LNCAP (cell line): ENCODE results near the gene RAB26.

ENCODE experiments used
- TF ChIP-seq, protein P1 (sequence below): fragments of 450-650 bp; IDR thresholded peaks from 2 replicates; pipeline ENCODE4 v1.5.1; 2017; ENCODE audit warnings: mild to moderate bottlenecking

Gene RAB26

GRCh38 chr16:2151188-2152091 is 3.0 kb downstream of the RAB26 start:
- TF ChIP-seq, protein P1, sequence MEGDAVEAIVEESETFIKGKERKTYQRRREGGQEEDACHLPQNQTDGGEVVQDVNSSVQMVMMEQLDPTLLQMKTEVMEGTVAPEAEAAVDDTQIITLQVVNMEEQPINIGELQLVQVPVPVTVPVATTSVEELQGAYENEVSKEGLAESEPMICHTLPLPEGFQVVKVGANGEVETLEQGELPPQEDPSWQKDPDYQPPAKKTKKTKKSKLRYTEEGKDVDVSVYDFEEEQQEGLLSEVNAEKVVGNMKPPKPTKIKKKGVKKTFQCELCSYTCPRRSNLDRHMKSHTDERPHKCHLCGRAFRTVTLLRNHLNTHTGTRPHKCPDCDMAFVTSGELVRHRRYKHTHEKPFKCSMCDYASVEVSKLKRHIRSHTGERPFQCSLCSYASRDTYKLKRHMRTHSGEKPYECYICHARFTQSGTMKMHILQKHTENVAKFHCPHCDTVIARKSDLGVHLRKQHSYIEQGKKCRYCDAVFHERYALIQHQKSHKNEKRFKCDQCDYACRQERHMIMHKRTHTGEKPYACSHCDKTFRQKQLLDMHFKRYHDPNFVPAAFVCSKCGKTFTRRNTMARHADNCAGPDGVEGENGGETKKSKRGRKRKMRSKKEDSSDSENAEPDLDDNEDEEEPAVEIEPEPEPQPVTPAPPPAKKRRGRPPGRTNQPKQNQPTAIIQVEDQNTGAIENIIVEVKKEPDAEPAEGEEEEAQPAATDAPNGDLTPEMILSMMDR = no peak

- TF ChIP-seq, protein P1 = peak; percentile 22; the same call in 1 of the 2 replicates
These were observed 4.5 kb downstream of the RAB26 start for GRCh38 chr16:2152695-2153506.

- TF ChIP-seq, protein P1 = no peak
These were observed 6.2 kb downstream of the RAB26 start for GRCh38 chr16:2154533-2155090.

DNA sequence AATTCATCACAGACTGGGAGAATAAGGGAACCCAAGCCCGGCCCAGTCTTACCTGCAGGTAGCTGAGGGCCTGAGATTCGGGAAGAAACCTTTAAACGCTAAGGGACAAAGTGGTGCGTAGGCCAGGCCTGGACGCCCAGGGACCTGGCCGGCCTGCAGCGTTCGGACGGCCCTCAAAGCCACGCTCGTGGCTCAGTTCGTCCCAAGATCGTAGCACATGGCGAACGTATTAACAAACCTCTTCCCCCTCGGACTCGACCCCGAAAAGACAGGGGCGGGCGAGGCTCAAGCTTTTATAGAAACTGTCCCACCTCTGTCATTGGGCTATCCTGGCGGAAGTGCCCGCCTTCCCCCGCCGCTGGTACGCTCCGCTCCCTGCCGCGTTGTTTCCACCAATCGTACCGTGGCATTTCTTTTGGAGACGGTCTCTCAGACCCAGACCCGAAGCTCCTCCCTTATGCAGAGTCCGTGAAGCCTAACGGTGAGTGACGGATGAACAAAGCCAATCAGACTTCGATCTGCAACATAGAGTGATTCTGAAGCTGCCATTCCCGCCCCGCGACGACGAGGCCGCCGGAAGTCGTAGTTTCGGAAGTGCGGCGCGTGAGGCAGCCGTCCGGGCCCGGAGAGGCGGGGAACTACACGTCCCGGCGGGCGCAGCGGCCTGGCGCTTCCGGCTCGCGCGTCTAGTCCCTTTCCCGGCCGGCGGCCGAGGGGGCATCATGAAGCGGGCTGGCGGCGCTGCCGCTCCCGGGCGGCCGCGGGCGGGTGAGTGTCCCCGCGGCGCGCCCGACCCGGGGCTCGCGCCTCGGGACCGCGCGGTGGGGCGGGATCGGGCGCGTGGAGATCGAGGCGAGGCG is 6.9 kb downstream of the RAB26 start, which contains the start of gene TRAF7:
TRAF7 (plus strand) TSS at position 692 of the 860 bp plus-strand sequence. CDS start 8,139 bp downstream, outside the sequence.
- TF ChIP-seq, protein P1 = no peak

GRCh38 chr16:2155977-2156848 is 7.8 kb downstream of the RAB26 start:
- TF ChIP-seq, protein P1 = no peak

DNA sequence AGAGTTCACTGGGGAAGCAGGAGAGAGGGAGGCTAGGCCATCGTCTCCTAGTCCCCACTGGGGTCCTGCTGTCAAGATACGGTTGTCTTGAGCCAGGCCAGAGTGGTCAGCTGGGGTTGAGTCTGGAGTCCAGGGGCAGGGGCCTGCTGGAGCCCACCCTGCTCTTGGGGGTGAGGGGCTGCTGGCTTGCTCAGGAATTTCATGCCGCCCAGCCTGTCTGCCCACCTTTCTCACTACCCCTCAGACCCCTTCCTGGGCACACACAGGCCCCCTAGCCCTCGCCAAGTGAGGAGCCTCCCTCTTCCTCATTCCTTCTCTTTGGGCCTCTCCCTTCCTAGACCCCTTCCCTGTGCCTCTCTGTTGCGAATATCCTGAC is 8.4 kb downstream of the RAB26 start:
- TF ChIP-seq, protein P1 = no peak
